ENCODE measurements around the gene CDK15. TPM values are rescaled to one million over a fixed set of nuclear protein-coding genes. Genes with fewer than 3 reads are reported as not detected.

The CDK15 gene
- total RNA-seq, 1 experiment from 2014 or later = not detected

DNA sequence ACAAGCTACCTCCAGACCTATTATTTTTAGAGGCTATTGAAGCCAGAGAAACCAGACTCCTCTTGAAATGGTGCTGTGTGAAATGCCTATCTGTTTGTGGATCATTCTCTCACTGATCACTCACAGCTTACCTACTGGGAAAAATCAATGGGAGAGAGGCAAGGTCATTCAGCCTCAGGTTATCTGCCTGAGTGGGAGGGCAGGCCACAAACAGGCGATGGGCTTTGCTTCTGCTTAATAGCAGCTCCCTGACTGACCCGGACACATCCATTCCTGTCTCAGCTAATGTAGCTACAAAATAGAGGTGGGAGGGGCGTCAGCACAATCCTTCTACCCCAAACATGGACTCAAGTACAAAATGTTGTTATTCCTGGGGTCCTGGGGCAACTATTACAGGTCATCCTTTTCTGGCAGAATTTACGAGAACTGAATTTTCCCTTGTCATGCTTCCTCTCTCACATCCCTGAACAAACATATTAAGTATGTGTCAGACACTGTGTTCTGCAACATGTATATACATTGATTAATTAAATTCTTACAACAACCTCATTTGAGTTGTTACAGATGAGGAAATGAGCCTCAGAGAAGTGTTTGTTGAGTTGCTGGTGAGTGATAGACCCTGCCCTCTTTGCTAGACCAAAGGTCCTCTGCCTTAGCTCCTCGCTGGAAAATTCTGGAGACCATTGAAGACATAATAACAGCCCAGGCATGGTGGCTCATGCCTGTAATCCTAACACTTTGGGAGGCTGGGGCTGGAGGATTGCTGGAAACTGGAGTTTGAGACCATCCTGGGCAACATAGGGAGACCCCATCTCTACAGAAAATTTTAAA is 60.5 kb downstream of the CDK15 start:
- Histone ChIP-seq H2AFZ (peak overlapping the region; percentile 50; the same call in 1 of the 2 replicates), H3K79me2 (ENCODE audit: low read depth) (no peaks in the 10 kb centered on the region), H3K27ac (no peak overlapping the region), H3K27me3 (ENCODE audit: insufficient read depth, low read depth) (no peaks in the 10 kb centered on the region), H3K4me3 (no peak overlapping the region), H3F3A (ENCODE audit: insufficient read depth, low read depth) (peaks cover 3% of the 10 kb centered on the region; the same call in 1 of the 2 replicates), H3K9me3 (ENCODE audit: insufficient read depth, low read depth) (no peaks in the 10 kb centered on the region), H3K9me2 (ENCODE audit: insufficient read depth) (no peaks in the 10 kb centered on the region), H3K4me1 (replicated peaks; ENCODE audit: insufficient read depth) (peaks cover 16% of the 10 kb centered on the region), H3K36me3 (ENCODE audit: low read depth) (no peaks in the 10 kb centered on the region), H4K20me1 (ENCODE audit: insufficient read depth) (no peaks in the 10 kb centered on the region), H3K4me2 (peak overlapping the region; percentile 21; the same call in 1 of the 2 replicates)
- CTCF ChIA-PET = no interaction called here
- DNase-seq = peak in 1 of 2 experiments; percentile 53
- no TSS peak for BruUV-seq (replicated peaks)
- no peak for TF ChIP-seq EZH2 (IDR thresholded peaks at IDR 0.05; ENCODE audit: low read depth)
- TF ChIP-seq, protein P1, sequence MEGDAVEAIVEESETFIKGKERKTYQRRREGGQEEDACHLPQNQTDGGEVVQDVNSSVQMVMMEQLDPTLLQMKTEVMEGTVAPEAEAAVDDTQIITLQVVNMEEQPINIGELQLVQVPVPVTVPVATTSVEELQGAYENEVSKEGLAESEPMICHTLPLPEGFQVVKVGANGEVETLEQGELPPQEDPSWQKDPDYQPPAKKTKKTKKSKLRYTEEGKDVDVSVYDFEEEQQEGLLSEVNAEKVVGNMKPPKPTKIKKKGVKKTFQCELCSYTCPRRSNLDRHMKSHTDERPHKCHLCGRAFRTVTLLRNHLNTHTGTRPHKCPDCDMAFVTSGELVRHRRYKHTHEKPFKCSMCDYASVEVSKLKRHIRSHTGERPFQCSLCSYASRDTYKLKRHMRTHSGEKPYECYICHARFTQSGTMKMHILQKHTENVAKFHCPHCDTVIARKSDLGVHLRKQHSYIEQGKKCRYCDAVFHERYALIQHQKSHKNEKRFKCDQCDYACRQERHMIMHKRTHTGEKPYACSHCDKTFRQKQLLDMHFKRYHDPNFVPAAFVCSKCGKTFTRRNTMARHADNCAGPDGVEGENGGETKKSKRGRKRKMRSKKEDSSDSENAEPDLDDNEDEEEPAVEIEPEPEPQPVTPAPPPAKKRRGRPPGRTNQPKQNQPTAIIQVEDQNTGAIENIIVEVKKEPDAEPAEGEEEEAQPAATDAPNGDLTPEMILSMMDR (conservative IDR thresholded peaks at IDR 0.05) = no peak
- POLR2A ChIA-PET (ENCODE audit: unreplicated experiment) = interaction anchor here (0.7 to 0.9 kb wide), 3 partner anchors 69 to 262 kb away, joined by 4 to 8 read pairs (median 5); no protein-coding TSS in a partner anchor
- intact Hi-C loops (cut with micrococcal nuclease; ENCODE audit: unreplicated experiment) = loop anchor here (2.0 kb wide), 1 partner anchor 48 kb away; no protein-coding TSS in a partner anchor

DNA sequence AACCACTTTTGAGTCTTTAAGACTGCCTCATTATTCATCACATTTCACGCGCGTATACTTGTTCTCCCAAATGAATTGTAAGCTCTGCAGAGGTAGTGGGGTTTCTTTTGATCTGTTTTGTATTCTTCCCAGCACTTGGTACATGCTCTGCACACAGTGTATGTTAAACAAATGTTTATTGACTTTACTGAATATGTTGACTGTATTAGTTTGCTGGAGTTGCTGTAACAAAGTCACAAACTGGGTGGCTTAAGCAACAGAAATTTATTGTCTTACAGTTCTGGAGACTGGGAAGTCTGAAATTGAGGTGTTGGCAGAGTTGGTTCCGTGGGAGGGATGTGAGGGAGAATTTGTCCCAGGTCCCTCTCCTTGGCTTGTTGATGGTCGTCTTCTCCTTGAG is 65.1 kb downstream of the CDK15 start:
- no peak for TF ChIP-seq EZH2 (IDR thresholded peaks at IDR 0.05; ENCODE audit: low read depth)
- TF ChIP-seq, protein P1 (conservative IDR thresholded peaks at IDR 0.05) = no peak
- no peaks in the 10 kb centered on the region for H3K79me2 ChIP-seq (ENCODE audit: low read depth)
- intact Hi-C loops (cut with micrococcal nuclease; ENCODE audit: unreplicated experiment) = no loop called here
- peaks cover 7% of the 10 kb centered on the region for H3K4me1 ChIP-seq (replicated peaks; ENCODE audit: insufficient read depth)
- H3F3A ChIP-seq (ENCODE audit: insufficient read depth, low read depth) = no peaks in the 10 kb centered on the region
- no TSS peak for BruUV-seq (replicated peaks)
- no peak overlapping the region for H2AFZ ChIP-seq
- DNase-seq = no peak
- no peak overlapping the region for H3K4me2 ChIP-seq
- ChIA-PET POLR2A (ENCODE audit: unreplicated experiment) (no interaction called here), CTCF (no interaction called here)
- no peaks in the 10 kb centered on the region for H3K27me3 ChIP-seq (ENCODE audit: insufficient read depth, low read depth)
- no peak overlapping the region for H3K4me3 ChIP-seq
- H3K36me3 ChIP-seq (ENCODE audit: low read depth) = no peaks in the 10 kb centered on the region
- no peaks in the 10 kb centered on the region for H3K9me2 ChIP-seq (ENCODE audit: insufficient read depth)
- H3K9me3 ChIP-seq (ENCODE audit: insufficient read depth, low read depth) = no peaks in the 10 kb centered on the region
- H4K20me1 ChIP-seq (ENCODE audit: insufficient read depth) = no peaks in the 10 kb centered on the region
- H3K27ac ChIP-seq = no peak overlapping the region

GRCh38 chr2:201872591-201872990 is 66.3 kb downstream of the CDK15 start:
- no peaks in the 10 kb centered on the region for H4K20me1 ChIP-seq (ENCODE audit: insufficient read depth)
- H3K9me3 ChIP-seq (ENCODE audit: insufficient read depth, low read depth) = no peaks in the 10 kb centered on the region
- H3K4me3 ChIP-seq = no peak overlapping the region
- no peak for DNase-seq
- no peaks in the 10 kb centered on the region for H3F3A ChIP-seq (ENCODE audit: insufficient read depth, low read depth)
- no peak overlapping the region for H3K4me2 ChIP-seq
- no TSS peak for BruUV-seq (replicated peaks)
- ChIA-PET CTCF (no interaction called here), POLR2A (ENCODE audit: unreplicated experiment) (interaction anchor here (0.5 kb wide), 1 partner anchor 70 kb away, joined by 3 read pairs; no protein-coding TSS in a partner anchor)
- H3K36me3 ChIP-seq (ENCODE audit: low read depth) = no peaks in the 10 kb centered on the region
- no peaks in the 10 kb centered on the region for H3K79me2 ChIP-seq (ENCODE audit: low read depth)
- intact Hi-C loops (cut with micrococcal nuclease; ENCODE audit: unreplicated experiment) = no loop called here
- TF ChIP-seq, protein P1 (conservative IDR thresholded peaks at IDR 0.05) = no peak
- TF ChIP-seq EZH2 (IDR thresholded peaks at IDR 0.05; ENCODE audit: low read depth) = no peak
- H2AFZ ChIP-seq = no peak overlapping the region
- H3K9me2 ChIP-seq (ENCODE audit: insufficient read depth) = no peaks in the 10 kb centered on the region
- no peaks in the 10 kb centered on the region for H3K4me1 ChIP-seq (replicated peaks; ENCODE audit: insufficient read depth)
- no peak overlapping the region for H3K27ac ChIP-seq
- no peaks in the 10 kb centered on the region for H3K27me3 ChIP-seq (ENCODE audit: insufficient read depth, low read depth)

Measured in PC-9 (cell line).